Right ventricle myocardium superior (tissue), 1 donor: ENCODE measurements around the gene CPT1B. TPM values are rescaled to one million over a fixed set of nuclear protein-coding genes. Genes with fewer than 3 reads are reported as not detected.
"Not testable (repeated sequence)": the region's sequence is repeated elsewhere in the genome, so short reads cannot be mapped to it uniquely, and the experiment has no call there.

Experiments used
- ATAC-seq: fragments of 200-7000 bp; cut with Tn5 transposase; one replicate; pipeline ENCODE4 v1.9.1; 2020; ENCODE audit warnings: mild to moderate bottlenecking; ENCODE audit not compliant: poor library complexity
- DNase-seq: peaks from one replicate; pipeline ENCODE4 v3.0.0-alpha.2; 2020
- intact Hi-C: fragments of 100-400 bp; cut with DNase I; formaldehyde crosslinking; loops from one replicate; pipeline ENCODE4 v1.11.2; 2022
- total RNA-seq: library from RNA; stranded (reverse); fragmentation: NEBNext Ultra II Directional; extraction: Animal tissue kit (Norgen Biotek cat#: 25700); gene quantifications from one replicate; pipeline ENCODE4 v1.2.1, GENCODE V29; 2021
- donor health status: DM: no; HTN: yes; CAD: no; lungs with severe emphysema.

The CPT1B gene
- total RNA-seq, 1 donor from 2014 or later = 402 TPM

- DNase-seq (peak; percentile 26), ATAC-seq (no peak)
- intact Hi-C loops = no loop called here
Measured at GRCh38 chr22:50540381-50540780, 37.8 kb downstream of the CPT1B start.

DNA sequence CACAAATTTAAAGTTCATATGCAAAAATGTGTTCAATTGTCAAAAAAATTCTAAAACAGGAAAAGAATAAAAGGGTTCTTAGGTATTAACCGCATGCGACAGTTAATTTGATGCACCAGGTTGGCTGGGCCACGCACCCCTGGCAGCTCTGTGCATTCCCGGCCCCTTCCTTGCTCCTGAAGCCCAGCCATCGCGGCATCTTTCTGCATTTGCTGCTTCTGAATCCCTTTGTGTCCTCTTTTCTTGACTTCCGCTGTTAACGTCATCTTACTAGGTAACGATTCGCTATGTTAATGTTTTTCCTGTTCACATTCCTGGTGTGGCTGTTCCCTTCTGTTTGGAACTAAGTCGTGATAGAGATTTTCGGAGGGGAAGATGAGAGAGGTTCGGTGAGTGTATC lies 40.5 kb downstream of the CPT1B start:
- DNase-seq (peak; percentile 39), ATAC-seq (no peak)
- intact Hi-C loops = no loop called here

GRCh38 chr22:50536226-50536625 lies 42.0 kb downstream of the CPT1B start:
- no peak for DNase-seq
- no peak for ATAC-seq
- intact Hi-C loops = no loop called here

DNA sequence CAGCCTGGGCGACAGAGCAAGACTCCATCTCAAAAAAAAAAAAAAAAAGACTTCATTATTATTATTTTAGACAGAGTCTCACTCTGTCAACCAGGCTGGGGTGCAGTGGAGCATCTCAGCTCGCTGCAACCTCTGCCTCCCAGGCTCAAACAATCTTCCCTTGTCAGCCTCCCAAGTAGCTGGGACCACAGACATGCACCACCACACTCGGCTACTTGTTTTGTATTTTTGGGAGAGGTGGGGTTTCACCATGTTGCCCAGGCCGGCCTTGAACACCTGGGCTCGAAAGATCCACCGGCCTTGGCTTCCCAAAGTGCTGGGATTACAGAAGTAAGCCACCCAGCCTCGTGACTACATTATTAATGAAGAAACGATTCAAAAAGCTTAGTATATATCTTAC lies 43.1 kb downstream of the CPT1B start:
- DNase-seq (peak; percentile 17), ATAC-seq (no peak)
- intact Hi-C loops = no loop called here

- peak; percentile 66 for DNase-seq
- intact Hi-C loops, ATAC-seq: not testable (repeated sequence)
Measured at GRCh38 chr22:50533856-50534711, 44.1 kb downstream of the CPT1B start.

GRCh38 chr22:50532824-50533796 lies 45.1 kb downstream of the CPT1B start:
- intact Hi-C loops = no loop called here
- DNase-seq = peak; percentile 45
- ATAC-seq = no peak

DNA sequence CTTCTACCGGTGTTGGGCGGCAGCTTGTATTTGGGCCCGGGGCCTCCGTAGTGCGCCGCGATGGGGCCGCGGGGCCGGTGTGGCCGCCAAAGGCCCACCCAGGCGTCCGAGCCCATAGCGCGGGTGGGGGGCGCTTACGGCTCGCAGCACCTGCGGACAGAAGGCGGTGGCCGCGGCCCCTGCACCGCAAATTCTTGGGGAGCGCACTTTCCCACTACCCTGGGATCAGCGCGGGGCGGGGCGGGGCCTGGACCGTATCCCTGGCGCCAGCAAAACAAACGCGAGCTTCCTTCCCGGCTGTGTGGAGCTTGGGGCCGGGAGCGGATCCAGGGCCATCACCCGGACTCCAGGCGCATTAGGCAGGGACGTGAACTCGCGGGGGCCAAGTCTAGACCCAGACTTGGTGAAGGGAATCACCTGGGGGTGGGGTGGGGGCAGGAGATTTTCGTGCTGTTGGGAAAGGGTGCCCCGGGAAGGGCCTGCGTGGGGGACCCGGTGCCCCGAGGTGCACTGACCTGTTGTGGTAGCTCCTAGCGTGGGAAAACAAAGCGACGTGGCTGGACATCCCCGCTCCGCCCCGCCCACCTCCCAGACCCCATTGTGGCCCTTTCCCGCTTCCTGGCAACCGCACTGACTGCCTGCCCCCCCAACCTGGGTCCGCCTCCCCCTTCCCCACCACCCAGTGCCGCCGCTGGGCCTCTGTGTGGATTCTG lies 46.1 kb downstream of the CPT1B start:
- DNase-seq (peak; percentile 93), ATAC-seq (peak; percentile 59)
- intact Hi-C loops = no loop called here

GRCh38 chr22:50531546-50531961 lies 46.7 kb downstream of the CPT1B start:
- DNase-seq (peak; percentile 82), ATAC-seq (peak; percentile 25)
- intact Hi-C loops = no loop called here

- ATAC-seq = peak; percentile 56
- intact Hi-C loops = no loop called here
- peak; percentile 94 for DNase-seq
Measured at GRCh38 chr22:50530877-50531545, 47.2 kb downstream of the CPT1B start.

- no peak for ATAC-seq
- intact Hi-C loops = no loop called here
Measured at GRCh38 chr22:50530580-50530876, 47.7 kb downstream of the CPT1B start.

DNA sequence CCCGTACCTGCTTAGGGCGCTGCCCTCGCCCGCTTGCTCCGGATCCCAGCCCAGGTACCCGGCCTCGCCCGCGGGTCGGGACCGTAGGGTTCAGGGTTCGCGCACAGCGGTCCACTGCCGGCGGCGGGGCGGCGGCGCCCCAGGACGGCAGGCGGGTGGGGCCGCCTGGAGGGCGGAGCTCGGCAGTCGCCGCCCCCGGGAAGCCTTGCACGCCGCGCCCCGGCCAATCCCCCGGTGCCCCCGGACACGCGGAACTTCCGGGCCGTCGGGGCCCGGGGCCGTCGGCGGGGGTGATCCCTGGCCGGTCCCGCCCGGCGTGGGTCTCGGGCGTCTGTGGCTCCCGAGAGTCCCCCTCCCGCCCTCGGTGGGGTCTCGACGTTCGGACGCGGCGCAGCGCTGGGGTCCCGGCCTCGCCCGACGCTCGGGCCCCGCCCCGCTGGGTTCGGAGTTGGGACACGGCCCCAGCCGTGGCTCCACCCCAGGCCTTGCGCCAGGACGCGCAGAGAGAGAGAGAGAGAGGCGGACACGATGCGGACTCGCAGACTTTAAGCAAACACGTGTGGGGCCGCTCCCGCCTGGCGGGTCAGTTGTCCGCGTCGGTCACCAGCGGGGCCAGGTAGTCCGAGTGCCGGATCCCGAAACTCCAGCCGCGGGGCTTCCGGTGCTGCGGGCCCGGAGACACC lies 48.2 kb downstream of the CPT1B start, which contains the start of gene TYMP:
TYMP (minus strand) TSS at position 116 of the 683 bp plus-strand sequence. CDS start 303 bp downstream, outside the sequence.
- ATAC-seq (peak; percentile 46), DNase-seq (peak; percentile 93)
- intact Hi-C loops = no loop called here

More at GRCh38 chr22:50530580-50530876, 47.7 kb downstream of the CPT1B start:
- no peak for DNase-seq

GRCh38 chr22:50529416-50529896 lies 48.8 kb downstream of the CPT1B start:
- no peak for DNase-seq
- no peak for ATAC-seq
- intact Hi-C loops = no loop called here

DNA sequence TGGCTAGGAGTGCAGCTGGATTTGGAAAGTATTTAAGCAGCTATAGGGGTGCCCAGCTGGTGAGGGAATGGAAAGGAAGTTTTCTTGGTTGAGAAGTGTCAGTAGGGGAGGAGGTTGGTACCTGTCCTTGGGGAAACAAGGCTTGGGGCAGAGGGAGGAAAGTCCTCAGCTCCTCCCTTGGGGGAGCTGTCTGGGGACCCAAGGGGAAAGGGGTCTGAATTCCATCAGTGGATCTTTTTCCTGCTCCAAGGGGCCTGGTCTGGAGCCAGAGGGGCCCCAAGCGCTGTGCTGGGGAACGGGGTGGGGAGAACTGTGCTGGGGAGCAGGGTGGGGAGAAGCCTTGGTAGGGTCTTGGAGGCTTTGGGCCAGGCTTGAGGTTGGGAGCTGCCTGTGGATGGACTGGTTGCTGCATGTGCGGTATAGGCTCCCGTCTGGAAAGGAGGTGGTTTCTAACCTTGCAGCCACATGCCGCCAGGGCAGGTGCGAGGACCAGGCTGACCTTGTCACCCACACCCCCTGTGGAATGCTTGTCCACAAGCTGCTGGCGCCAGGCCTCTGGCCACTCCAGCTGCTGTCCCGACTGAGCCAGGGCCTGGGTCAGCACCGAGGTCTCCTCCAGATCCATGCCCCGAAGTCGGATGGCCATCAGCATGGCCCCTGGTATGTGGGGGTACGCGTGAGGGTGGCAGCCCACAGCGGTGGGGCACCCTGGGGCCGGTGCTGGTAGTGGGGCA lies 49.4 kb downstream of the CPT1B start:
- intact Hi-C loops = no loop called here
- DNase-seq (no peak), ATAC-seq (no peak)

DNA sequence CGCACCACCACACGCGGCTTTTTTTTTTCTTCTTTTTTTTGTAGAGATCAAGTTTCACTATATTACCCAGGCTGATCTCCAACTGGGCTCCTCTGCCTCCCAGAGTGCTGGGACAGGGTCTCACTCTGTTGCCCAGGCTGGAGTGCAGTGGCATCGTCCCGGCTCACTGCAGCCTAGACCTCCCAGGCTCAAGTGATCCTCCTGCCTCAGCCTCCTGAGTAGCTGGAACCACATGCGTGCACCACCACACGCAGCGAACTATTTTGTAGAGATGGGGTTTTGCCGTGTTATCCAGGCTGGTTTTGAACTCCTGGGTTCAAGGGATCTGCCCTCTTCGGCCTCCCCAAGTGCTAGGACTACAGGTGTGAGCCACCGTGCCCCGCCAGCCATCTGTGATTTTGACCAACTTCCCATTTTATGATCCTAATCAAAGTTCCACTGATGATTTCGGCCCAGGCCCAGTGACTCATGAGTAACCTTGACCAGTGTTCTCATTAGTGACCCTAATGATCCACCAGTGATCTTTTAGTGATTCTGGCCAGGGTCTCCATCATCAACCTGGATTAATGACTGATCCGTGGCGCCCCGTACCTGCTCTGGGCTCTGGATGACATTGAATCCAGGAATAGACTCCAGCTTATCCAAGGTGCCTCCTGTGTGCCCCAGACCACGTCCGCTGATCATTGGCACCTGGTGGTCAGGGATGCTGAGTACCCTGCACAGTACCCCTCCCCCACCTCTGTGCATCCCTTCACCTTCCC lies 50.1 kb downstream of the CPT1B start:
- ATAC-seq (no peak), DNase-seq (no peak)
- intact Hi-C loops = no loop called here

- intact Hi-C loops = no loop called here
- peak; percentile 78 for DNase-seq
- ATAC-seq = peak; percentile 2
Measured at GRCh38 chr22:50526834-50527801, 51.1 kb downstream of the CPT1B start.
